ENCODE results near the gene RBM34. TPM values are rescaled to one million over a fixed set of nuclear protein-coding genes. Genes with fewer than 3 reads are reported as not detected.

RBM34 gene
- polyA plus RNA-seq, 3 donors = 20.5 to 25.7 (median 22.5) TPM

DNA sequence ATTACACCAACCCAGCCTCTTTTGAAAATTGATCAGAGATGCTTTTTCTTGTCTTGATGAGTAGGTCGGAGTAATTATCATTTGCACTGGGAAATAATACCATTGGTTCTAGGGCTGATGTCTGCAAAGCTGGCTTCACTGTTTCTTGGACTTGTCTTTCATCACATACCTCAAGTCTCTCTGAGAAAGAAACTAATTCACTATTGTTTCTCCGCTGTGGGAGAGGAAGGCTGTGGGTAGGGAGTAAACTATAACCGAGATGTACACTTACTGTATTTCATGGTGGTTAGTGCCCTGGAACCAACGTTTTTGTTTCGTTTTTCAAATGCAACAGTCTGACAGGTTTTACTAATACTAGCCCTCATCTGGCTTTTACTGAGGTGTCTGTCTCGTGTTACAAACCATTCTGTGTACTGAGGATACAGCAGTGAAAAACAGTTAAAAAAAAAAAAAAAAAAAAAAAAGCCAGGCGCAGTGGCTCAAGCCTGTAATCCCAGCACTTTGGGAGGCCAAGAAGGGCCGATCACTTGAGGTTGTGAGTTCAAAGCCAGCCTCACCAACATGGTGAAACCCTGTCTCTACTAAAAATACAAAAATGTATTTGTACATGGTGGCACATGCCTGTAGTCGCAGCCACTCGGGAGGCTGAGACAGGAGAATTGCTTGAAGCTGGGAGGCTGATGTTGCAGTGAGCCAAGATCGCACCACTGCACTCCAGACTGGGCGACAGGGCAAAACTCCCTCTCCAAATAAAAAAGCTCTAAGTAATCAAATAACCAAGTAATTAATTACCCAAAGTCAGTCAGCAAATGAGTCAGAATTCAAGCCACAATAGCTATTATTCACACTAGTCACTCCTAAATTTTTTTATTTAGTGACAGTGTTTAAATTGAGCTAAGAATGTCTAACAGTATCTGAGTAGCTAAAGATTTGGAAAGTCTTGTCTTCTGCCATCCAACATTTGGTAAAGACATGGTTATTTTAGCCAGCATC lies 55.7 kb downstream of the RBM34 start:
- Histone ChIP-seq H3K36me3 (replicated peaks in 1 of 2; ENCODE audit: control insufficient read depth in 1 of 2, insufficient read depth in 2 of 2, low read length in 2 of 2) (peaks cover 21 to 35% of the 10 kb centered on the region in 2 donors), H3K4me1 (ENCODE audit: control insufficient read depth in 1 of 2, insufficient read depth in 2 of 2, low read length in 2 of 2) (peaks cover 7 to 9% of the 10 kb centered on the region in 2 donors), H3K79me2 (ENCODE audit: insufficient read depth, low read length) (no peaks in the 10 kb centered on the region), H3K4me2 (replicated peaks; ENCODE audit: extremely low read depth, low read length, poor library complexity, severe bottlenecking) (no peak overlapping the region), H3K9ac (ENCODE audit: insufficient read depth, low read length, poor library complexity, severe bottlenecking) (no peak overlapping the region), H3K27me3 (ENCODE audit: control insufficient read depth in 2 of 2, insufficient read depth in 2 of 2, low read length in 2 of 2) (no peaks in the 10 kb centered on the region), H2AFZ (ENCODE audit: insufficient read depth, low read depth, low read length, poor library complexity, severe bottlenecking) (no peak overlapping the region), H4K20me1 (ENCODE audit: insufficient read depth, low read length) (peaks cover 13% of the 10 kb centered on the region), H3K9me3 (replicated peaks in 1 of 2; ENCODE audit: control insufficient read depth in 1 of 2, insufficient read depth in 1 of 2, low read length in 2 of 2) (no peaks in the 10 kb centered on the region), H3K27ac (ENCODE audit: low read depth in 1 of 2, low read length in 2 of 2) (no peak overlapping the region), H3K4me3 (replicated peaks in 1 of 3; ENCODE audit: low read depth in 2 of 3, low read length in 3 of 3) (no peak overlapping the region)
- Mint-ChIP-seq H3K27ac (no peak overlapping the region), H3K4me1 (peaks cover 22% of the 10 kb centered on the region), H3K36me3 (peaks cover 34 to 35% of the 10 kb centered on the region in 2 donors), H3K9me3 (no peaks in the 10 kb centered on the region), H3K27me3 (ENCODE audit: low read depth in 3 of 3) (peaks cover 2 to 8% (median 3%) of the 10 kb centered on the region in 3 donors), H3K4me3 (no peak overlapping the region)
- TF ChIP-seq, protein P1, sequence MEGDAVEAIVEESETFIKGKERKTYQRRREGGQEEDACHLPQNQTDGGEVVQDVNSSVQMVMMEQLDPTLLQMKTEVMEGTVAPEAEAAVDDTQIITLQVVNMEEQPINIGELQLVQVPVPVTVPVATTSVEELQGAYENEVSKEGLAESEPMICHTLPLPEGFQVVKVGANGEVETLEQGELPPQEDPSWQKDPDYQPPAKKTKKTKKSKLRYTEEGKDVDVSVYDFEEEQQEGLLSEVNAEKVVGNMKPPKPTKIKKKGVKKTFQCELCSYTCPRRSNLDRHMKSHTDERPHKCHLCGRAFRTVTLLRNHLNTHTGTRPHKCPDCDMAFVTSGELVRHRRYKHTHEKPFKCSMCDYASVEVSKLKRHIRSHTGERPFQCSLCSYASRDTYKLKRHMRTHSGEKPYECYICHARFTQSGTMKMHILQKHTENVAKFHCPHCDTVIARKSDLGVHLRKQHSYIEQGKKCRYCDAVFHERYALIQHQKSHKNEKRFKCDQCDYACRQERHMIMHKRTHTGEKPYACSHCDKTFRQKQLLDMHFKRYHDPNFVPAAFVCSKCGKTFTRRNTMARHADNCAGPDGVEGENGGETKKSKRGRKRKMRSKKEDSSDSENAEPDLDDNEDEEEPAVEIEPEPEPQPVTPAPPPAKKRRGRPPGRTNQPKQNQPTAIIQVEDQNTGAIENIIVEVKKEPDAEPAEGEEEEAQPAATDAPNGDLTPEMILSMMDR (IDR thresholded peaks at IDR 0.05) = no peak
- DNase-seq = no peak
- intact Hi-C loops (cut with micrococcal nuclease) = loop anchor here in 1 of 2 donors (10.0 kb wide), 1 partner anchor 309 kb away; no protein-coding TSS in a partner anchor
- WGBS (ENCODE audit: insufficient coverage) = no CpG with 5 or more reads among the region's 12 CpGs

- no peaks in the 10 kb centered on the region for H3K9me3 Mint-ChIP-seq
Observed at GRCh38 chr1:235102993-235103411, 58.0 kb downstream of the RBM34 start.

More at GRCh38 chr1:235102993-235103411, 58.0 kb downstream of the RBM34 start:
- TF ChIP-seq, protein P1 (IDR thresholded peaks at IDR 0.05) = no peak
- Mint-ChIP-seq H3K27me3 (ENCODE audit: low read depth in 3 of 3) (peaks cover 2 to 10% (median 3%) of the 10 kb centered on the region in 3 donors), H3K4me1 (peaks cover 22% of the 10 kb centered on the region), H3K36me3 (peaks cover 11 to 14% of the 10 kb centered on the region in 2 donors), H3K4me3 (no peak overlapping the region), H3K27ac (no peak overlapping the region)
- H3K9ac ChIP-seq (ENCODE audit: insufficient read depth, low read length, poor library complexity, severe bottlenecking) = no peak overlapping the region
- no peak overlapping the region for H3K4me3 ChIP-seq (replicated peaks in 1 of 3; ENCODE audit: low read depth in 2 of 3, low read length in 3 of 3)
- peaks cover 4% of the 10 kb centered on the region for H4K20me1 ChIP-seq (ENCODE audit: insufficient read depth, low read length)
- H3K4me2 ChIP-seq (replicated peaks; ENCODE audit: extremely low read depth, low read length, poor library complexity, severe bottlenecking) = no peak overlapping the region
- no peak for DNase-seq
- peaks cover 7 to 9% of the 10 kb centered on the region in 2 donors for H3K4me1 ChIP-seq (ENCODE audit: control insufficient read depth in 1 of 2, insufficient read depth in 2 of 2, low read length in 2 of 2)
- no CpG with 5 or more reads among the region's 4 CpGs for WGBS (ENCODE audit: insufficient coverage)
- H3K27ac ChIP-seq (ENCODE audit: low read depth in 1 of 2, low read length in 2 of 2) = no peak overlapping the region
- no peak overlapping the region for H2AFZ ChIP-seq (ENCODE audit: insufficient read depth, low read depth, low read length, poor library complexity, severe bottlenecking)
- no peaks in the 10 kb centered on the region for H3K27me3 ChIP-seq (ENCODE audit: control insufficient read depth in 2 of 2, insufficient read depth in 2 of 2, low read length in 2 of 2)
- H3K36me3 ChIP-seq (replicated peaks in 1 of 2; ENCODE audit: control insufficient read depth in 1 of 2, insufficient read depth in 2 of 2, low read length in 2 of 2) = peaks cover 2 to 11% of the 10 kb centered on the region in 2 donors
- intact Hi-C loops (cut with micrococcal nuclease) = loop anchor here in 1 of 2 donors (10.0 kb wide), 1 partner anchor 312 kb away; no protein-coding TSS in a partner anchor
- no peaks in the 10 kb centered on the region for H3K79me2 ChIP-seq (ENCODE audit: insufficient read depth, low read length)
- H3K9me3 ChIP-seq (replicated peaks in 1 of 2; ENCODE audit: control insufficient read depth in 1 of 2, insufficient read depth in 1 of 2, low read length in 2 of 2) = no peaks in the 10 kb centered on the region
